K562 (cell line): ENCODE measurements around the gene RAP1A. TPM values are rescaled to one million over a fixed set of nuclear protein-coding genes. Genes with fewer than 3 reads are reported as not detected.

Experiments used
- ATAC-seq: fragments of 200-7000 bp; cut with Tn5 transposase; 3 replicates; pipeline ENCODE4 v1.9.1; 2020; ENCODE audit warnings: moderate library complexity
- BruUV-seq: library from RNA; stranded (reverse); fragments of 400-500 nt; replicated peaks from 2 replicates; lab custom pipeline; 2021; lab: Mats Ljungman, UMichigan
- CTCF ChIA-PET: fragments of 300-600 bp; formaldehyde crosslinking; extraction: SDS; loops from one replicate; lab custom pipeline; 2021; ENCODE audit warnings: low intra/inter-chr PET ratio; lab: Yijun Ruan, JAX
- POLR2A ChIA-PET: fragments of 300-600, 350-650 bp; sonication (Branson Sonifier 250); formaldehyde crosslinking; extraction: SDS; loops from one replicate; lab custom pipeline; 2021; ENCODE audit warnings: antibody characterized with exemption, inconsistent platforms; lab: Yijun Ruan, JAX
- DNase-seq, 4 experiments: peaks; one replicate each; pipeline versions ENCODE4 v3.0.0 to v3.0.0-alpha.2; 2011 to 2018; ENCODE audit warnings: low spot score in 3 of 4, mixed read lengths in 3 of 4; ENCODE audit errors: extremely low read depth in 1 of 4
- FAIRE-seq: peaks from 2 replicates; lab custom pipeline; 2011; peaks lifted over from hg19 to GRCh38; lab: Jason Lieb, UNC
- H2AFZ ChIP-seq: 2 replicates; pipeline ENCODE4 v1.6.0; 2011; ENCODE audit warnings: low read depth, low read length, control low read depth, inconsistent platforms
- H3K27ac ChIP-seq: fragments of 200-600 bp; 3 replicates; pipeline ENCODE4 v1.8.0; 2011; ENCODE audit warnings: low read depth, mild to moderate bottlenecking, control low read depth, inconsistent platforms, low read length, moderate library complexity, mixed read lengths; ENCODE audit errors: extremely low read depth
- H3K27me3 ChIP-seq, 2 experiments: fragments of 300-600 bp in 1 of 2; 2 replicates in 1 of 2; 3 replicates in 1 of 2; pipeline versions ENCODE4 v1.6.0 to v1.8.0; 2011; ENCODE audit warnings: inconsistent platforms in 2 of 2, low read length in 2 of 2, mild to moderate bottlenecking in 1 of 2, mixed read lengths in 1 of 2, moderate library complexity in 1 of 2; ENCODE audit not compliant: control insufficient read depth in 2 of 2, insufficient read depth in 2 of 2
- H3K36me3 ChIP-seq: fragments of 300-600 bp; 3 replicates; pipeline ENCODE4 v1.8.0; 2011; ENCODE audit warnings: mild to moderate bottlenecking, low read length, inconsistent platforms; ENCODE audit not compliant: control insufficient read depth, insufficient read depth
- H3K4me1 ChIP-seq, 2 experiments: fragments of 200-600 bp in 1 of 2; replicated peaks in 1 of 2; 2 replicates in 1 of 2; 3 replicates in 1 of 2; pipeline versions ENCODE4 v1.5.1 to v1.8.0; 2011; ENCODE audit warnings: inconsistent platforms in 2 of 2, low read length in 2 of 2, mild to moderate bottlenecking in 1 of 2, mixed read lengths in 1 of 2, moderate library complexity in 1 of 2; ENCODE audit not compliant: control insufficient read depth in 2 of 2, insufficient read depth in 2 of 2
- H3K4me2 ChIP-seq: 2 replicates; pipeline ENCODE4 v1.6.1; 2011; ENCODE audit warnings: low read length, control low read depth, inconsistent platforms, mixed read lengths; ENCODE audit not compliant: insufficient read depth
- H3K4me3 ChIP-seq: fragments of 200-600 bp; sonication (generic), shearing (Covaris generic); 2 replicates; pipeline ENCODE4 v1.5.1; 2016; ENCODE audit warnings: control low read depth, inconsistent platforms
- H3K79me2 ChIP-seq: fragments of 200-600 bp; 3 replicates; pipeline ENCODE4 v1.8.0; 2011; ENCODE audit warnings: low read length, inconsistent platforms; ENCODE audit not compliant: control insufficient read depth, insufficient read depth
- H3K9ac ChIP-seq, 2 experiments: 2 replicates each; pipeline versions ENCODE4 v1.6.0 to v1.6.1; 2011; ENCODE audit warnings: low read depth in 2 of 2, low read length in 2 of 2, control low read depth in 1 of 2, inconsistent platforms in 1 of 2, mild to moderate bottlenecking in 1 of 2, mixed read lengths in 1 of 2; ENCODE audit not compliant: insufficient read depth in 1 of 2
- H3K9me1 ChIP-seq: one replicate; pipeline ENCODE4 v1.6.0; 2011; ENCODE audit warnings: inconsistent platforms, mild to moderate bottlenecking, low read length, moderate library complexity; ENCODE audit not compliant: control insufficient read depth, insufficient read depth
- H3K9me3 ChIP-seq: replicated peaks from 2 replicates; pipeline ENCODE4 v1.5.1; 2011; ENCODE audit warnings: low read depth, low read length, inconsistent platforms; ENCODE audit not compliant: control insufficient read depth, insufficient read depth
- H4K20me1 ChIP-seq: replicated peaks from 2 replicates; pipeline ENCODE4 v1.6.1; 2011; ENCODE audit warnings: low read length, inconsistent platforms, mixed read lengths; ENCODE audit not compliant: control insufficient read depth, insufficient read depth
- ARID1B ChIP-seq: fragments of 450-650 bp; IDR thresholded peaks from 2 replicates; pipeline ENCODE4 v1.6.1; 2016; ENCODE audit warnings: antibody characterized with exemption, mild to moderate bottlenecking, inconsistent platforms
- CEBPG ChIP-seq, 3 experiments: fragments of 200-800 bp in 1 of 3; sonication (Bioruptor generic) in 1 of 3; sonication (generic) in 1 of 3; formaldehyde crosslinking in 1 of 3; IDR thresholded peaks in 2 of 3; conservative IDR thresholded peaks in 1 of 3; 2 replicates each; pipeline versions ENCODE4 v1.6.1 to v1.8.0; 2016 to 2022; ENCODE audit warnings: missing compliant biosample characterization in 2 of 3, missing genetic modification characterization in 2 of 3, mild to moderate bottlenecking in 1 of 3, missing genetic modification reagents in 1 of 3
- CTBP1 ChIP-seq: fragments of 450-650 bp; IDR thresholded peaks from 2 replicates; pipeline ENCODE4 v1.6.1; 2016; ENCODE audit warnings: borderline replicate concordance
- NFIC ChIP-seq: fragments of 450-650 bp; IDR thresholded peaks from 2 replicates; pipeline ENCODE4 v1.6.1; 2017; ENCODE audit warnings: mild to moderate bottlenecking, inconsistent platforms
- NFIX ChIP-seq: fragments of 250-450 bp; sonication (Bioruptor Pico); IDR thresholded peaks from 2 replicates; pipeline ENCODE4 v1.4.0; 2020; ENCODE audit warnings: low read depth, mild to moderate bottlenecking, moderate library complexity
- TAL1 ChIP-seq: fragments of 450-650 bp; IDR thresholded peaks from 2 replicates; pipeline ENCODE4 v1.6.1; 2016; ENCODE audit warnings: mild to moderate bottlenecking
- TEAD2 ChIP-seq: fragments of 450-650 bp; IDR thresholded peaks from 2 replicates; pipeline ENCODE4 v1.6.1; 2016; ENCODE audit warnings: missing genetic modification characterization, control low read depth, missing compliant biosample characterization
- TFAM ChIP-seq: fragments of 250-450 bp; sonication (Bioruptor Pico); conservative IDR thresholded peaks from 2 replicates; pipeline ENCODE4 v1.5.0; 2021; ENCODE audit warnings: mild to moderate bottlenecking, moderate library complexity
- ZC3H4 ChIP-seq: sonication (generic); formaldehyde crosslinking; IDR thresholded peaks from 2 replicates; pipeline ENCODE4 v1.9.0; 2021; ENCODE audit warnings: missing genetic modification reagents, borderline replicate concordance
- WGBS: fragments of 100-300 bp; shearing (Covaris generic); methylation state at CpG from one replicate; pipeline ENCODE4 v1.1.6; 2016; ENCODE audit warnings: low coverage, mixed read lengths; ENCODE audit not compliant: insufficient coverage; ENCODE audit errors: missing lambda C conversion rate; 5-methylcytosine and 5-hydroxymethylcytosine counted together
- in situ Hi-C: fragments of 300-500 bp; cut with MboI; formaldehyde crosslinking; loops from 4 replicates; pipeline ENCODE4 v1.15.0; 2018; ENCODE audit warnings: inconsistent platforms, mixed read lengths
- intact Hi-C: fragments of 100-400 bp; cut with micrococcal nuclease; formaldehyde crosslinking; loops from 2 replicates; pipeline ENCODE4 v1.14.2; 2022
- polyA plus RNA-seq, 8 experiments: library from polyadenylated mRNA; depleted of rRNA in 4 of 8; stranded (reverse) in 5 of 8; unstranded in 3 of 8; fragments of >200 nt; fragmentation: Nextera tagmentation in 2 of 8; fragmentation: Illumina TruSeq in 1 of 8; extraction: Ambion mirVana in 2 of 8; extraction: Trizol in 1 of 8; gene quantifications; 2 replicates each; pipeline versions ENCODE4 v1.2.1 to v1.2.3, GENCODE V29; 2011 to 2014; ENCODE audit warnings: inconsistent platforms in 1 of 8, missing spikeins in 1 of 8
- total RNA-seq, 7 experiments: library from RNA; depleted of rRNA in 6 of 7; stranded (reverse); fragments of >200 nt in 6 of 7; fragmentation: Illumina TruSeq in 2 of 7; extraction: Trizol in 2 of 7; gene quantifications; 2 replicates each; pipeline versions ENCODE4 v1.2.1 to v1.2.3, GENCODE V29; 2011 to 2021; ENCODE audit warnings: low replicate concordance in 1 of 7
- TF ChIP-seq, protein P1 (sequence below): fragments of 450-650 bp; formaldehyde crosslinking; IDR thresholded peaks from 2 replicates; pipeline ENCODE4 v1.4.0; 2022; ENCODE audit warnings: missing genetic modification characterization

The RAP1A gene
- total and polyA plus RNA-seq, 9 of the 15 experiments (the other 6 are each of a cell fraction or from before 2014, with no cell fraction given) = 13.4 to 86.2 (median 32.5) TPM

DNA sequence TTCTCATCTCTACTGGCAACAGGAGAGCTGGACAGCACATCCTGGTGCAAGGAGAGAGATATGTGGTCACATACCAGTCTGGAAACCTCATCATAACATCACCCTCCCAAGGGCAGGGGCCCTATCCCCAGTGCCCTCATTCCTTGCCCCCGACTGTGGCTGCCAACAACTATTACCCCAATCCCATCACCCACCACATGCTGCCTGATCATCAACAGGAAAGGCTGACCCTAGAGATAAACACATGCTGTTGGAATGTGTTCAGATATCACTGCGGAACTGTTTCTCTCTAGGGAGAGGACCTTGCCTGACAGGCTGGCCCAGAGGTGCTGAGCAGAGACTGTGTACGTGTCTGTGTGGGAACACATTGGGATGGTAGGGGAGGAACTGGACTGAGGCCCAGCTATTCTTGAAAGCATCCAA, 124.1 kb downstream of the RAP1A start (continued):
- 0 out of 2 replicates have a peak, but pooled peaks have one; percentile 12 for TF ChIP-seq CEBPG (CRISPR knock-in tag; IDR thresholded peaks at IDR 0.05)
- TF ChIP-seq CEBPG (tag; conservative IDR thresholded peaks at IDR 0.05 in 1 of 2, IDR thresholded peaks at IDR 0.05 in 1 of 2) = no peak
- TF ChIP-seq ARID1B = peak; percentile 75
- peak; percentile 46 for TF ChIP-seq TAL1
- TF ChIP-seq CTBP1 = peak; percentile 42; the same call in 1 of the 2 replicates
- 0 out of 2 replicates have a peak, but pooled peaks have one; percentile 39 for TF ChIP-seq TEAD2 (tag)
- no peak for TF ChIP-seq TFAM (CRISPR knock-in tag)
- TF ChIP-seq, all 486 proteins: peak for 18

DNA sequence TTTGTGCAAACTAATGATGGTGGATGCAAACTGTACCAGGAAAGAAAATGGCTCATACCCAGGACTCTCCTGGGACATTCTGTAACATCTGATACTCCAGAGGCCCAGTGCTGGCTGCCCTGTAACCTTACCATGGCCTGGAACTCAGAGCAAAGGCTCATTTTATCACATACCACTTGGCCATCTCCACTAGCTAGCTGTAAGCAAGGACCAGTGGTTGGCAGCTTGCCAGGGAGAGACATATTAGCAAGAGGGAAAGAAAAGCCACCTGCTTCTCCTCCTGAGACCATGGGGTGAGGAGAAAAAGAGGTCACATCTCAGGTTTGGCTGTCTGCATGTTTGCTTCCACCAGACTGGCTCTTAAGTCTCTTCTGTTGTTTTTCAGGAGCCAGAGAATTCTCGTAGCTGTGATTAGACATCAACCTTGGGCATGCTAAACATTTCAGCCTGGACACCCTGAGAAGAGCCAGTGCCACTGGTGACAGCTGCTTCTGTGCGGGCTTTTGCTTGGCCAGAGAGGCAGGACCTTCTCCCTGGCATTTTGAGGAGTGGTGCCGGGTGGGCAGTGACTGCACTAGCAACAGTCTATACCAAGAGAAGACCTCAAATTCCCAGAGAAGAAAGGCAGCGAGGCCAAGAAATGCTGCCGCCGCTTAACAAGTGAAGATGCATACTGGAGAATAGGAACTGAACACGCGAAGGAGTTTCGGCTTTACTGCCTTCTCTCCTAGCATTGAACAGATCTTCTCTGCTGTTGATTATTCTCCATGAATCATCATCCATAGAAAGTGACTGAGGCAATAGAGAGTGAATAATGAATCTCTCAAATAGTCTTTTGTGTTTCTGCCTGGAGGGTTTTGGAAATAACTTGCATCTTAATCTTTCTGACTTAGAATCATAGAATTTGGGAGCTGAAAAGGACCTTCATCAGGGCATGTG, 126.4 kb downstream of the RAP1A start:
- WGBS = 29% methylated on average over 9 of the region's 9 CpGs
- POLR2A ChIA-PET = interaction anchor here (0.9 to 1.4 kb wide), 2 partner anchors 9 to 278 kb away, joined by 4 read pairs; partner anchors contain the start of gene DDX20
- ATAC-seq (no peak), FAIRE-seq (no peak), DNase-seq (no peak)
- Histone ChIP-seq H3K9me1 (no peaks in the 10 kb centered on the region), H4K20me1 (peaks cover 3% of the 10 kb centered on the region; the same call in 1 of the 2 replicates), H3K36me3 (no peaks in the 10 kb centered on the region), H2AFZ (no peak overlapping the region), H3K9ac (no peak overlapping the region), H3K27ac (no peak overlapping the region), H3K27me3 (peaks cover 13 to 39% of the 10 kb centered on the region in 2 experiments), H3K9me3 (no peaks in the 10 kb centered on the region), H3K4me3 (no peak overlapping the region), H3K4me2 (no peak overlapping the region), H3K4me1 (peaks cover 0 to 13% of the 10 kb centered on the region in 2 experiments; a peak in 2 of 5 replicates), H3K79me2 (no peaks in the 10 kb centered on the region)
- CTCF ChIA-PET = interaction anchor here (1.0 to 2.5 kb wide), 4 partner anchors 24 to 264 kb away, joined by 6 to 23 read pairs (median 6); no protein-coding TSS in a partner anchor
- intact Hi-C loops (loop anchor here (5.0 kb wide), 1 partner anchor 84 kb away; no protein-coding TSS in a partner anchor), in situ Hi-C loops (no loop called here)
- BruUV-seq = no TSS peak
- TF ChIP-seq NFIC (peak; percentile 95), NFIX (CRISPR knock-in tag) (peak; percentile 90), ZC3H4 (CRISPR knock-in tag) (no peak)
- TF ChIP-seq, protein P1, sequence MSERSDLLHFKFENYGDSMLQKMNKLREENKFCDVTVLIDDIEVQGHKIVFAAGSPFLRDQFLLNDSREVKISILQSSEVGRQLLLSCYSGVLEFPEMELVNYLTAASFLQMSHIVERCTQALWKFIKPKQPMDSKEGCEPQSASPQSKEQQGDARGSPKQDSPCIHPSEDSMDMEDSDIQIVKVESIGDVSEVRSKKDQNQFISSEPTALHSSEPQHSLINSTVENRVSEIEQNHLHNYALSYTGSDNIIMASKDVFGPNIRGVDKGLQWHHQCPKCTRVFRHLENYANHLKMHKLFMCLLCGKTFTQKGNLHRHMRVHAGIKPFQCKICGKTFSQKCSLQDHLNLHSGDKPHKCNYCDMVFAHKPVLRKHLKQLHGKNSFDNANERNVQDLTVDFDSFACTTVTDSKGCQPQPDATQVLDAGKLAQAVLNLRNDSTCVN = no peak
